Measurements from ENCODE around the gene SLC25A48. TPM values are rescaled to one million over a fixed set of nuclear protein-coding genes. Genes with fewer than 3 reads are reported as not detected.

SLC25A48 gene
- total and polyA plus RNA-seq, 5 experiments from 2014 or later, result not detected

GRCh38 chr5:135867599-135867998 lies 33.1 kb downstream of the SLC25A48 start:
- POLR2A ChIA-PET, result interaction anchor here (0.8 kb wide), 1 partner anchor 149 kb away, joined by 3 read pairs; no protein-coding TSS in a partner anchor
- no peak overlapping the region for H3K4me3 Mint-ChIP-seq
- no peaks in the 10 kb centered on the region for H3K36me3 Mint-ChIP-seq
- no peaks in the 10 kb centered on the region for H3K9me3 Mint-ChIP-seq
- no peak for DNase-seq
- ATAC-seq, result no peak
- H3K27ac Mint-ChIP-seq, result no peak overlapping the region
- H3K27me3 Mint-ChIP-seq, result peaks cover 0 to 19% (median 2%) of the 10 kb centered on the region in 5 donors
- no peaks in the 10 kb centered on the region for H3K4me1 Mint-ChIP-seq

DNA sequence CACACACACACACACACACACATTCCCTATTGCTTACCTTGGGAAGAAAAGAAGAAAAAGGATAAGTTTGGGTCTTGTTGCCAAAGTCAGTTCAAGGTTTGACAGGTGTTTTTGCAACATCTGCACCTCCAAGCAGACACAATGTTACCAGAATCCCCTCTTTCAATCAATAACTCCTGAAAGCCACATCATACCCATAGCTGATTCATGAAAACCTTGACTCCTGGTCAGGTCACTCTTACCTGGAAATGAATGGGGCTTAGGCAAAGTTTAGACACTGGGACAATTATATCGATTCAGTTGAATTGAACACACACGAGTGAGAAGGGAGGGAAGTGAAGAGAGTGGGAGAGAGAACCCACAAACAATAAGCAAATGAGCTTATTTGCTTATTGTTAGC lies 34.2 kb downstream of the SLC25A48 start:
- Mint-ChIP-seq H3K4me1 (no peaks in the 10 kb centered on the region), H3K36me3 (no peaks in the 10 kb centered on the region), H3K4me3 (no peak overlapping the region), H3K27ac (no peak overlapping the region), H3K27me3 (peaks cover 0 to 16% (median under 1%) of the 10 kb centered on the region in 5 donors), H3K9me3 (no peaks in the 10 kb centered on the region)
- POLR2A ChIA-PET, result no interaction called here
- DNase-seq, result no peak
- no peak for ATAC-seq

- Mint-ChIP-seq H3K4me1 (no peaks in the 10 kb centered on the region), H3K36me3 (no peaks in the 10 kb centered on the region), H3K9me3 (no peaks in the 10 kb centered on the region), H3K4me3 (no peak overlapping the region), H3K27ac (no peak overlapping the region), H3K27me3 (peaks cover 0 to 14% (median 0%) of the 10 kb centered on the region in 5 donors)
- no peak for ATAC-seq
- POLR2A ChIA-PET, result no interaction called here
- DNase-seq, result no peak
These were observed 34.8 kb downstream of the SLC25A48 start for GRCh38 chr5:135869276-135869675.

DNA sequence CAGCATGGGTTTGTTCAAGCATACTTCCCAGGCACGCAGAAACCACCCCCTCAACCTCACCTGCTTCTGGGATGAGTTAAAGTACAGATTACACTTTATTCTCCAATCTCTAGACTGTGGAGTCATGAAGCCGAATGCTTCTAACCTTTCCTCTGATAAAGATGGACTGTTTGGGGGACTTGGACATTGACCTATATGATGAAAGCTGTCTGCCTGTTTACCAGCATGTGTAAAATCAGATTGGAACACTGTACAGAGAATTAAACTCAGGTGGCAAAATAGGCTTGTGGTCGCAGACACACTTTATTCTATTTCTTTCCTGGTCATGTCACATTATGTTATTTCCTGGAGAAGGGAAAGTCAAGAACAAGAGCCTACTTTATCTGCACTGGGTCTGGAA lies 35.5 kb downstream of the SLC25A48 start:
- Mint-ChIP-seq H3K4me1 (no peaks in the 10 kb centered on the region), H3K27me3 (peaks cover 0 to 14% (median 3%) of the 10 kb centered on the region in 5 donors), H3K27ac (peak overlapping the region in 1 of 10 donors; percentile 77), H3K9me3 (no peaks in the 10 kb centered on the region), H3K4me3 (no peak overlapping the region), H3K36me3 (no peaks in the 10 kb centered on the region)
- ATAC-seq (no peak), DNase-seq (no peak)
- POLR2A ChIA-PET, result no interaction called here

- ATAC-seq (peak in 1 of 2 donors; percentile 12), DNase-seq (no peak)
- Mint-ChIP-seq H3K36me3 (no peaks in the 10 kb centered on the region), H3K9me3 (no peaks in the 10 kb centered on the region), H3K27ac (no peak overlapping the region), H3K4me1 (no peaks in the 10 kb centered on the region), H3K27me3 (peaks cover 0 to 14% (median 6%) of the 10 kb centered on the region in 5 donors), H3K4me3 (no peak overlapping the region)
- POLR2A ChIA-PET, result no interaction called here
These were observed 36.9 kb downstream of the SLC25A48 start for GRCh38 chr5:135871268-135871915.

GRCh38 chr5:135873831-135874230 lies 39.4 kb downstream of the SLC25A48 start:
- Mint-ChIP-seq H3K9me3 (no peaks in the 10 kb centered on the region), H3K4me1 (peaks cover 0 to 2% (median 0%) of the 10 kb centered on the region in 4 donors), H3K4me3 (no peak overlapping the region), H3K27ac (no peak overlapping the region), H3K27me3 (peaks cover 0 to 24% (median 9%) of the 10 kb centered on the region in 5 donors), H3K36me3 (no peaks in the 10 kb centered on the region)
- POLR2A ChIA-PET, result no interaction called here
- no peak for DNase-seq
- ATAC-seq, result no peak

DNA sequence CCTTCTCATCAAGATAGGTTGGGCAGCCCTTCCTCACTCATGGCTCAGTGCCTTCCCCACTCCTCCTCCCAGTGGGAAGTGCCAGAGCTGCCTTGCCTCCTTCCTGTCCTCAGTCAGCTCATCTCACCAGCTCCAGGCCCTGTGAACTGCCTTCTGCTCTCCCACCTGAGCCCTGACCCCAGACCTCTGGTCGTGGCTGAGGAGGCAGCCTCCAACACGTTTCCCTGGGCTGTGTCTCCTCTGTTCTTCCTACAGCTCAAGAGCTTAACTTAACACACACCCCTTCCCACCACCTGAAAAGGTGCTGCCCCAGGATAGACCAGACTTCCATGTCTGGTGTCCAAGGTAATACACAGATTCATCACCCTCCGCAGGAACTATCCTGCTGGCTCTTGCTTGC lies 40.0 kb downstream of the SLC25A48 start:
- H3K27ac Mint-ChIP-seq, result no peak overlapping the region

DNA sequence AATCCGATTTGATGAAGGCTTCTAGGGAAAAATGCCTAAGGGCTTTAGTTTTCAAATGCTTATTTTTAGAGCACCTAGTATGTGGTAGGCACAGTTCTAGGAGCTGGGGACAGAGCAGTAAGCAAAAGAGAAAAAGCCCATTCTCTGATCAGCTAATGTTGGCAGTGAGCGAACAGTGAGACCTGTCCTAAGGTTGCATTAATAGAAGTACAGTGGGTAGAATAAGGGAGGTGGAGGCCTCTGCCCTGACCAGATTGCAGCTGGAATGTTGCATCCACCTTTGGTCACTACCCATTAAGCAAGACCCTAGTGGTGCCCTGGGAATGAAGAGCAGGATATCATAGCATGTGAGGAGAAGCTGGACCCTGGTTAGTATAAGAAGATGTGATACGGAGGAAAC lies 41.1 kb downstream of the SLC25A48 start:
- POLR2A ChIA-PET, result no interaction called here
- peaks cover 0 to 2% (median 0%) of the 10 kb centered on the region in 4 donors for H3K4me1 Mint-ChIP-seq
- no peaks in the 10 kb centered on the region for H3K36me3 Mint-ChIP-seq
- no peak overlapping the region for H3K27ac Mint-ChIP-seq
- no peak for DNase-seq
- H3K9me3 Mint-ChIP-seq, result no peaks in the 10 kb centered on the region
- H3K4me3 Mint-ChIP-seq, result no peak overlapping the region
- no peak for ATAC-seq
- peaks cover 3 to 41% (median 15%) of the 10 kb centered on the region in 5 donors for H3K27me3 Mint-ChIP-seq

More for the DNA sequence above, 40.0 kb downstream of the SLC25A48 start:
- no peaks in the 10 kb centered on the region for H3K9me3 Mint-ChIP-seq
- ATAC-seq, result no peak
- H3K27me3 Mint-ChIP-seq, result peaks cover 0 to 30% (median 12%) of the 10 kb centered on the region in 5 donors
- no peak for DNase-seq
- H3K36me3 Mint-ChIP-seq, result no peaks in the 10 kb centered on the region
- H3K4me1 Mint-ChIP-seq, result peaks cover 0 to 2% (median 0%) of the 10 kb centered on the region in 4 donors
- no peak overlapping the region for H3K4me3 Mint-ChIP-seq
- POLR2A ChIA-PET, result no interaction called here

DNA sequence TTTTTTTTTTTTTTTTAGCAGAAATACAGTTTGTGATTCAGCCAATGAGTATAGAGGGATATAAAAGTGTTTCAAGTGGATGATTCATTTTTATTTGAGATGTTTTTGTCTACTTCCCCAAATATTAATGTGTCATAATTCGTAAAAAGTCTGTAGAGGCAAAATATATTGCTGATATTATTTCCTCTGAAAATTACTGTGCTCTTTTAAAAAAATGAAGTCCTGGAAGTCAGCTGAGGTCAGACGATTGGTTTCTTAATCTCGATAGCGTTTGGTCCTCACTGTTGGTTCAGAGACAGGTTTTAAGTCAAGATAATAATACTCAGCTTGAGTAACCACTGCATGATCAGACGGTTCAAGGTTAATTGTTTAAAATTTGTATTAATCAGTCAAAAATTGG lies 41.7 kb downstream of the SLC25A48 start:
- ATAC-seq (no peak), DNase-seq (no peak)
- Mint-ChIP-seq H3K9me3 (no peaks in the 10 kb centered on the region), H3K4me3 (no peak overlapping the region), H3K36me3 (no peaks in the 10 kb centered on the region), H3K27ac (no peak overlapping the region), H3K27me3 (peaks cover 5 to 47% (median 16%) of the 10 kb centered on the region in 5 donors), H3K4me1 (peaks cover 0 to 2% (median 0%) of the 10 kb centered on the region in 4 donors)
- POLR2A ChIA-PET, result interaction anchor here (0.6 kb wide), 1 partner anchor 284 kb away, joined by 6 read pairs; no protein-coding TSS in a partner anchor

- ATAC-seq (no peak), DNase-seq (no peak)
- POLR2A ChIA-PET, result no interaction called here
- no peak overlapping the region for H3K27ac Mint-ChIP-seq
- peaks cover 0 to 2% (median 0%) of the 10 kb centered on the region in 4 donors for H3K4me1 Mint-ChIP-seq
- no peak overlapping the region for H3K4me3 Mint-ChIP-seq
- no peaks in the 10 kb centered on the region for H3K9me3 Mint-ChIP-seq
- H3K36me3 Mint-ChIP-seq, result no peaks in the 10 kb centered on the region
- H3K27me3 Mint-ChIP-seq, result peaks cover 5 to 61% (median 23%) of the 10 kb centered on the region in 5 donors
These were observed 43.2 kb downstream of the SLC25A48 start for GRCh38 chr5:135877570-135878155.

GRCh38 chr5:135878156-135878620 lies 43.7 kb downstream of the SLC25A48 start:
- ATAC-seq (no peak), DNase-seq (no peak)
- H3K4me1 Mint-ChIP-seq, result peaks cover 0 to 2% (median 0%) of the 10 kb centered on the region in 4 donors
- H3K27me3 Mint-ChIP-seq, result peaks cover 5 to 66% (median 25%) of the 10 kb centered on the region in 5 donors
- H3K36me3 Mint-ChIP-seq, result no peaks in the 10 kb centered on the region
- H3K9me3 Mint-ChIP-seq, result no peaks in the 10 kb centered on the region
- POLR2A ChIA-PET, result no interaction called here
- no peak overlapping the region for H3K4me3 Mint-ChIP-seq
- no peak overlapping the region for H3K27ac Mint-ChIP-seq

DNA sequence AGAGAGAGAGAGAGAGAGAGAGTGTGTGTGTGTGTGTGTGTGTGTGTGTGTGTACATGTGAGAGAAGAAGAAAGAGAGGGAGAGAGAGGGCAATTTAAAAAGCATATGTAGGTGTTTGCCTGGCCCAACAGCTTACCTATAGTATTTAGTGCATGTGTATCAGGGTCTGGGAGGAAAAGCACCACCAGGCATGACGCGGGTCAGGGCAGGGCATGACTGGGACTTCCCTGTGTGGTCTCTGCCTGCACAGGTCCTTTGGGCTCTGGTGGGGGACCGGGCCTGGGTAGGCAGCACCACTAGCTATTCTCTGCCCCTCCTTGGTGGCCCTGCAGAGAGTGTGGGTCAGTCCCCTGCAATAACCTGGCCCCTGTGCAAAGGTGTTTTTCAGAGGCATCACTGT lies 45.1 kb downstream of the SLC25A48 start:
- H3K9me3 Mint-ChIP-seq, result no peaks in the 10 kb centered on the region
- no peaks in the 10 kb centered on the region for H3K36me3 Mint-ChIP-seq
- H3K4me1 Mint-ChIP-seq, result peaks cover 0 to 2% (median 0%) of the 10 kb centered on the region in 4 donors
- ATAC-seq, result no peak
- DNase-seq, result no peak
- peaks cover 14 to 77% (median 32%) of the 10 kb centered on the region in 5 donors for H3K27me3 Mint-ChIP-seq
- POLR2A ChIA-PET, result no interaction called here
- no peak overlapping the region for H3K27ac Mint-ChIP-seq
- no peak overlapping the region for H3K4me3 Mint-ChIP-seq

DNA sequence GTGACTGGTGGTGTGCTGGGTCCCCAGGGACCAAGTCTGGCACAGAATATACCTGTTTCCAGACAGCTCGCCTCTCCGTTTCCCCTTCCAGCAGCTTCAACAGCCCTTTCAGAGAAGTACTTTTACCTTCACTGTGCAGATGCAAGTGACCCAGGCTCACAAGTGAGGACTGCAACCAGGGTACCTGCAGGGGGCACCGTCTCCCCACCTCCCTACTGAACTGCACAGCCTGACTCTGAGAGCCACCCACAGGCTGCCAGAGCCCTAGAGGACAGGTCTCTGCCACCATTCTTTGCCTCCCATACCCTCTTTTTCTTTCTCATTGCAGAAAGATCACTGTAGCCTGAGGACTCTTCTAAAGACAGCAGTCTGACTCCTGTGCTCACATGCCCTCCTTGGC lies 45.8 kb downstream of the SLC25A48 start:
- Mint-ChIP-seq H3K4me1 (peaks cover 0 to 2% (median 0%) of the 10 kb centered on the region in 4 donors), H3K4me3 (no peak overlapping the region), H3K36me3 (no peaks in the 10 kb centered on the region), H3K9me3 (no peaks in the 10 kb centered on the region), H3K27me3 (peaks cover 14 to 77% (median 38%) of the 10 kb centered on the region in 5 donors), H3K27ac (peak overlapping the region in 1 of 10 donors; percentile 35)
- no peak for DNase-seq
- no peak for ATAC-seq
- POLR2A ChIA-PET, result no interaction called here
